ENCODE measurements around the gene DYNLT1. TPM values are rescaled to one million over a fixed set of nuclear protein-coding genes. Genes with fewer than 3 reads are reported as not detected.

DYNLT1 gene
- total RNA-seq, 1 donor from 2014 or later: 129 TPM

DNA sequence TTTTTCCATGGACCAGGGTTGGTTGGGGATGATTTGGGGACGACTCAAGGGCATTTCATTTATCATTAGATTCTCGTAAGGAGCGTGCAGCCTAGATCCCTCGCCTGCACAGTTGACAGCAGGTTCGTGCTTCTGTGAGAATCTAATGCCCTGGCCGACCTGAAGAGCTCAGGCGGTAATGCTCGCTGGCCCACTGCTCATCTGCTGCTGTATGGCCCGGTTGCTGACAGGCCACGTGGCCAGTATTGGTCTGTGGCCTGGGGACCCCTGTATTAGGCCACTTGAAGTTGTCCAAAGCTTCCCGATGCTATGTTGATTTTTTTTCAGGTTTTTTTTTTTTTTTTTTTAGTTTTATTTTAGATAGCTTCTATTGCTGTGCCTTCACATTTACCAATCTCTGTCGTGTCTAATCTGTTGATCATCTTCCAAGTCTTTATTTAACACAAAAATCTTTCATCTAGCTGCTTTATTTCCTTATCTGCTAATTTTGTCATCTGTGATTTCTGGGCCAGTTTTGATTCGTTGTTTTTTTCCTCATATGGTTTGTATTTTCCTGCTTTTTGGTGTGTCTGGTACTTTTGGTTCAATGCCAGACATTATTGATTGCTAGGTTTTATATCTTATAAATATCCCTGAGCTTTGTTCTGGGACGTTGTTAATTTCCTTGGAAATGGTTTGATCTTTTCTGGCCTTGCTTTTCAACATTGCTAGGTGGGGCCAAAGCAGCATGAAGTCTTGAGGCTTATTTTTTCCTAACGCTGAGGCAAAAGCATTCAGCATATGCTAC lies 41.1 kb downstream of the DYNLT1 start:
- DNase-seq (ENCODE audit: low read depth, low spot score): no peak

DNA sequence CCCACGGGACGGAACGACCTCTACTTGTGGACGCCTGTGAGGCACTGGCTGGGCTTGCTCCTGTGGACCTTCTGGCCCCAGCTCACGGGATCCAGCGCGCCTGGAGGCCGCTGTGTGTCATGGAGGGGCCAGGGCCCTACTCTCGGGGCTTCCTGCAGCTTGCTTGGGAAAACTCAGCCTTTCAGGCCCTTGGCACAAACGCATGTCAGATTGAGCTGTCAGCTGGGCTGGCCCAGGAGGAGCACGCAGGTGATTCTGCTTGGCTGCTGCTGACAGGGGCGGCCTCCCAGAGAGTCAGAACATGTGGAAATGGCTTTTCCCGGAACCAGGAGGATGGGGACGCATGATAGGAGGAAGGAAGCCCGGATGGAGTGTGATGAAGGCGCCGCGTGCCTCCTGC lies 44.9 kb downstream of the DYNLT1 start:
- DNase-seq (ENCODE audit: low read depth, low spot score): no peak

DNA sequence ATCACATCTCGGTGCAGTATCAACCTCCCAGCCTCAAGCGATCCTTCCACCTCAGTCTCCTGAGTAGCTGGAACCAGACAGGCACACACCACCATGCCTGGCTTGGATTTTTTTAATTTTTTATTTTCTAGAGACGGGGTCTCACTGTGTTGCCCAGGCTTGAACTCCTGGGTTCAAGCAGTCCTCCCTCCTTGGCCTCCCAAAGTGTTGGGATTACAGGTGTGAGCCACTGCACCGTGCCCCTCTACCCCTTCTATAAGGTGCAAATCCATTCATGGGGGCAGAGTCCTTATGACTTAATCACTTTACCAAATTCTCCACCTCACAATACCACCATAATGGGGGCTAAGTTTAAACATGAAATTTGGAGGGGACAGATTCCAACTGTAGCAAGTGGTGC lies 47.0 kb downstream of the DYNLT1 start:
- no peak for DNase-seq (ENCODE audit: low read depth, low spot score)

DNA sequence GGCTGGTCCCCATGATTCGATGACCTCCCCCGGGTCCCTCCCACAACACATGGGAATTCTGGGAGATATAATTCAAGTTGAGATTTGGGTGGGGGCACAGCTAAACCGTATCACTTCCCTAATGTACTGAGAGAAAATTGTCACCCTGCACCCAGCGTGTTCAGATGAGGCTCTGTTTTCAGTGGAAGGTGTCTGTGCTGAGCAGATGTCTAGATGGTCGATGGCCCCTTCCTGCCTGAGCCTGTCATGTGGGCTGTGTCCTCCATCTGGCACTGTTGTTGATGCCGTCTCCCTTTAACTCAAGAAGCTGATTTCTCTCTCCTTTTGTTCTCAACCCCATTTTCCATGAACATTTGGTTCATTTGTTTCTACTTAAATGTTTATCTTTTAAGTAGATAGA lies 47.7 kb downstream of the DYNLT1 start:
- DNase-seq (ENCODE audit: low read depth, low spot score): no peak

DNA sequence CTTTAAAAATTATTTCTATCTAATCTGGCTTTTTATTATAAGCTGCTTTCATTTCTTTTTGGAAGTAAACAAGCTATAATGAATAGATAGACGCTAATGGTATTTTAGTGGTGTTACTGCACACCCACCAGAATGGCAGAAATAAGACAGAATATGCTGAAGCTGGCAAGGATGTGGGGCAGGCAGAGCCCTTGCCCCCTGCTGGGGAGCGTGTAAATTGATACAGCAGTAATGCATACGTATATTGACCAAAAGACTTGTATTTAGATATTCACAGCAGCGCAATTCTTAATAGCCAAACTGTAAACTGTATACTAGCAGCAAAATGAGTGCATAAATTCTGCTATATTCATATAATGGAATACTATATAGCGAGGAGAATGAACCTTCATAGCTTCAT lies 49.3 kb downstream of the DYNLT1 start:
- DNase-seq (ENCODE audit: low read depth, low spot score): no peak

DNA sequence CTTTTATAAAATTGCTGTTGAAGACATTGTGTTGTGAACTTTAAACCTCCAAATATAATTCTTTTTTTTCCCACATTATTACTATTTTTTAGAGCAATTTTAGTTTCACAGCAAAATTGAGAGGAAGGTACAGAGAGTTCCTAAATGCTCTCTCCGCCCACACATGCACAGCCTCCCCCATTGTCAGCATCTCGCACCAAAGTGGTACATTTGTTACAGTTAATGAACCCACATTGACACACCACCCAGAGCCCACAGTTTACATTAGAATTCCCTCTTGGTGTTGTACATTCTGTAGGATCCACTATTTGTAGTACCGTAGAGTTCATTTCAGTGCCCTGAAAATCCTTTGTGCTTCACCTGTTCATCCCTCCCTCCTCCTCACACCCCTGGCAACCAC lies 50.9 kb downstream of the DYNLT1 start:
- DNase-seq (ENCODE audit: low read depth, low spot score): no peak

DNA sequence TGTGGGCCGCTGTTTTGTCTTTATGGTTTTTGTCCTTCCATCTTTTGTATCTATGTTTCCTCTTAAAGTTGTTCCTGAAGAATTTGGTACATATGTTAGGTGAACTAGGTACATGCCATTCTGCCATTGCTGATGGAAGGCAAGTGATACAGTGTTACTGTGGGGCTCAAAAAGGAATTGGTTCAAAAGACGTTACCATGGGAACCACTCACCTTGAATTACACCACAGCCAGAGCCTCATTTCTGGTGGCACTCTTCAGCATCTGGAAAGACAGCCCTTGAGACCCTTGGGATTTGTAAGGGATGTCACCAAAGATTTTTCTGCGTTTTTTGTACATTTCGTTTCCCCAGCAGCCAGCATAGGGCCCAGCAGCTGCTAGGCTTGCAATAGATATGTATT lies 52.7 kb downstream of the DYNLT1 start:
- no peak for DNase-seq (ENCODE audit: low read depth, low spot score)

DNA sequence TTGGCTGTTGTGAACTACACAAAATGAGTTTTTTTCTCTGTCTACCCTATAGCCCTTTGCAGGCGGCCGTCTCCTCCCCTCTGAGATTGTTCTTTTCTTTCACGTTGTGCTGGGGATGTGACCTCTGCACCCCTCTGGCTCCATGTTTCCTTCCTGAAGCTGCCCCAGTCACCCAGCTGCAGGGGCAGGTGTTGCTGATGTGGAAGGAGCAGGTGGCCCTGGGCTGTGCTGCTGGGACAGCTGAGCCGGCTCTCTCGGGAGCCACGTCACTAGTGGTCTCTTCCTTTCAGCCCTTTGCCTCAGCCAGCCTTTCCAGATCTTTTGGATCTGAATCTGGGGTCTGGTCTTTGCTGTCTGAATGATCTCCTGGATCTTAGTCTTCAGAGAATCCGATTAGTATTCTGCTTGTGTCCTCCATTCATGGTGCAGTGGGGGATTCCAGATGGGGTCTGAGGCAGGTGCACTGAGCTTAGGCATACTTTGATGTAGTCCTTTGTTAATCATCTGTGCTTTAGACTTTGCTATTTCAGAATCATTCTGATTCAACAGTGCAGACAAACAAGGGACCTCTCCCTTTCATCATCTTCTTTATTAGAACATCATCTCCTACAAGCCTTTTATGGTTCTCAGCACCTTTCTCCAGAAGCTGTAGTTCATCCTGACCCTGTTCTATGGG lies 53.3 kb downstream of the DYNLT1 start:
- no peak for DNase-seq (ENCODE audit: low read depth, low spot score)

DNA sequence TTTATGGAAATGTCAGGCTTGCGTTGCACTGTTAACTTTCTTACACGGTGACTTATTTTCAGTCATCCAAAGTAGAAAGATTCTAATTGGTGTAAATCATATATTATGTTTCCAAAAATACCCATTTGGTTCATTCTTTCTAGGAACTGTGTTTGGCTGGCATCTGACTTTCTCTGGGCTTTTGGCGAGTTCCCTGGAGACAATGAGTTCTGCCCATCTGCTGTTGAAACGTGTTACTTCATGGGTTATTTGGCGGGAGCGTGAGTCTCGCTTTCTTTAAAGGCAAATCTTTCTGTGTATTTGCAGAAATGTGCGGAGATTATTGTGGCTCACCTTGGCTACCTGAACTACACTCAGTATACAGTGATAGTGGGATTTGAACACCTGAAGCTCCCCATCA lies 55.2 kb downstream of the DYNLT1 start:
- no peak for DNase-seq (ENCODE audit: low read depth, low spot score)

DNA sequence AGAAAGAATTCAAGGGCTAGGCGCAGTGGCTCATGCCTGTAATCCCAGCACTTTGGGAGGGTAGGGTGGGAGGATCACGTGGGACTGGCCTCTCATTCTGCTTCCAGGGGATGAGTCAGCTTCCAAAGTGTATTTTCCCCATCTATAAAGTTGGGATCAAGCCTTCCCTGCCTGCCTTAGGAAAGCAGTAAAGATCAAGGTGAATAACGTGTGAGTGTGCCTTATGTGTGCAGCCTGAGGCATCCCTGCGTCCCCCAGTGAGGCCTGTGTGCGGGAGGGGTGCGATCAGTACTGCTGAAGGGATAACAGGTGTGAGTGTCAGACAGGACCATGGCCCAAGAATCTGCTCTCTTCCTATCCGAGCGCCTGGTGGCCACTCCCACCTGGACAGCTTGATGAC lies 57.9 kb downstream of the DYNLT1 start:
- no peak for DNase-seq (ENCODE audit: low read depth, low spot score)

Other genes with a start within 250 kb of the DYNLT1 start
- 41.7 and 55.5 TPM in 2 replicates for gene TMEM181, start 84.7 kb downstream of the DYNLT1 start, total RNA-seq
- 0.92 and 1.3 TPM in 2 replicates for gene SYTL3, start 5.3 kb upstream of the DYNLT1 start, total RNA-seq
- 110 and 172 TPM in 2 replicates for gene EZR, start 174.6 kb upstream of the DYNLT1 start, total RNA-seq